Measurements from ENCODE around the gene SPINT2. TPM values are rescaled to one million over a fixed set of nuclear protein-coding genes. Genes with fewer than 3 reads are reported as not detected.
A peak's percentile ranks its signal among the peaks of the same experiment; 100 is the strongest.

The SPINT2 gene
- polyA plus RNA-seq, 1 donor (not counting 4 experiments of a cell fraction or from before 2014, with no cell fraction given): 363 TPM

GRCh38 chr19:38293281-38293680, 28.9 kb downstream of the SPINT2 start:
- peaks cover 4% of the 10 kb centered on the region for H4K20me1 ChIP-seq (ENCODE audit: control insufficient read depth, extremely low read depth, insufficient read depth, low read length)
- H3K9me3 ChIP-seq (ENCODE audit: control insufficient read depth, low read depth, low read length): no peaks in the 10 kb centered on the region
- FAIRE-seq: no peak
- TF ChIP-seq EZH2 (IDR thresholded peaks at IDR 0.05; ENCODE audit: low read length): no peak
- TF ChIP-seq CTCF (optimal IDR thresholded peaks at IDR 0.05 in 1 of 3, IDR thresholded peaks at IDR 0.05 in 1 of 3, conservative IDR thresholded peaks at IDR 0.05 in 1 of 3; ENCODE audit: extremely low read depth in 1 of 3, insufficient read depth in 2 of 3, low read length in 3 of 3): no peak
- no peak overlapping the region for H2AFZ ChIP-seq (ENCODE audit: control insufficient read depth, low read length)
- no peak overlapping the region for H3K27ac ChIP-seq (ENCODE audit: control insufficient read depth, insufficient read depth, low read length)
- H3K4me3 ChIP-seq (ENCODE audit: control insufficient read depth in 2 of 3, extremely low read depth in 1 of 3, insufficient read depth in 2 of 3, low read depth in 1 of 3, low read length in 3 of 3): no peak overlapping the region
- H3K27me3 ChIP-seq (ENCODE audit: control insufficient read depth, extremely low read depth, insufficient read depth, low read length): no peaks in the 10 kb centered on the region
- no peaks in the 10 kb centered on the region for H3K9me1 ChIP-seq (ENCODE audit: control insufficient read depth, extremely low read depth, insufficient read depth, low read length)
- dilution Hi-C loops (cut with MboI; ENCODE audit: extremely low pct_ligation_motif_present, low sequenced_read_pairs): no loop called here
- H3K4me2 ChIP-seq (ENCODE audit: control insufficient read depth, extremely low read depth, insufficient read depth, low read depth, low read length): no peak overlapping the region
- no peak for DNase-seq (ENCODE audit: low read depth, low spot score)
- peaks cover 19% of the 10 kb centered on the region for H3K79me2 ChIP-seq (ENCODE audit: control insufficient read depth, insufficient read depth, low read length)
- no peak overlapping the region for H3K9ac ChIP-seq (ENCODE audit: control insufficient read depth, extremely low read depth, insufficient read depth, low read length)
- peaks cover 44 to 57% of the 10 kb centered on the region in 2 experiments for H3K36me3 ChIP-seq (ENCODE audit: control insufficient read depth in 2 of 2, extremely low read depth in 1 of 2, insufficient read depth in 2 of 2, low read length in 2 of 2)
- peaks cover 52% of the 10 kb centered on the region for H3K4me1 ChIP-seq (ENCODE audit: control insufficient read depth, extremely low read depth, insufficient read depth, low read length)

GRCh38 chr19:38294090-38294489, 29.7 kb downstream of the SPINT2 start:
- no peaks in the 10 kb centered on the region for H3K27me3 ChIP-seq (ENCODE audit: control insufficient read depth, extremely low read depth, insufficient read depth, low read length)
- H2AFZ ChIP-seq (ENCODE audit: control insufficient read depth, low read length): no peak overlapping the region
- H3K27ac ChIP-seq (ENCODE audit: control insufficient read depth, insufficient read depth, low read length): peak overlapping the region; percentile 18
- H3K9ac ChIP-seq (ENCODE audit: control insufficient read depth, extremely low read depth, insufficient read depth, low read length): no peak overlapping the region
- no peak overlapping the region for H3K4me3 ChIP-seq (ENCODE audit: control insufficient read depth in 2 of 3, extremely low read depth in 1 of 3, insufficient read depth in 2 of 3, low read depth in 1 of 3, low read length in 3 of 3)
- peaks cover 52% of the 10 kb centered on the region for H3K4me1 ChIP-seq (ENCODE audit: control insufficient read depth, extremely low read depth, insufficient read depth, low read length)
- no peak for TF ChIP-seq CTCF (optimal IDR thresholded peaks at IDR 0.05 in 1 of 3, IDR thresholded peaks at IDR 0.05 in 1 of 3, conservative IDR thresholded peaks at IDR 0.05 in 1 of 3; ENCODE audit: extremely low read depth in 1 of 3, insufficient read depth in 2 of 3, low read length in 3 of 3)
- TF ChIP-seq EZH2 (IDR thresholded peaks at IDR 0.05; ENCODE audit: low read length): no peak
- peaks cover 14% of the 10 kb centered on the region for H3K79me2 ChIP-seq (ENCODE audit: control insufficient read depth, insufficient read depth, low read length)
- dilution Hi-C loops (cut with MboI; ENCODE audit: extremely low pct_ligation_motif_present, low sequenced_read_pairs): no loop called here
- no peaks in the 10 kb centered on the region for H3K9me3 ChIP-seq (ENCODE audit: control insufficient read depth, low read depth, low read length)
- peaks cover 40 to 49% of the 10 kb centered on the region in 2 experiments for H3K36me3 ChIP-seq (ENCODE audit: control insufficient read depth in 2 of 2, extremely low read depth in 1 of 2, insufficient read depth in 2 of 2, low read length in 2 of 2)
- H3K4me2 ChIP-seq (ENCODE audit: control insufficient read depth, extremely low read depth, insufficient read depth, low read depth, low read length): no peak overlapping the region
- no peak for FAIRE-seq
- DNase-seq (ENCODE audit: low read depth, low spot score): no peak
- no peaks in the 10 kb centered on the region for H3K9me1 ChIP-seq (ENCODE audit: control insufficient read depth, extremely low read depth, insufficient read depth, low read length)
- peaks cover 4% of the 10 kb centered on the region for H4K20me1 ChIP-seq (ENCODE audit: control insufficient read depth, extremely low read depth, insufficient read depth, low read length)

All from keratinocyte (primary cell).